ENCODE measurements around the gene LHPP.

LHPP gene

GRCh38 chr10:124647421-124648130 is 186.0 kb downstream of the LHPP start:
- Histone ChIP-seq H3F3A (ENCODE audit: insufficient read depth, low read length) (no peaks in the 10 kb centered on the region), H3K36me3 (ENCODE audit: insufficient read depth, low read length) (peaks cover 33% of the 10 kb centered on the region), H3K27ac (ENCODE audit: low read depth, low read length, poor library complexity, severe bottlenecking) (peak overlapping the region; percentile 45), H3K4me2 (ENCODE audit: low read length) (peak overlapping the region; percentile 37; the same call in 1 of the 2 replicates), H3K79me2 (ENCODE audit: insufficient read depth, low read length) (no peaks in the 10 kb centered on the region; the same call in 1 of the 2 replicates), H3K9me2 (ENCODE audit: low read depth, low read length) (no peaks in the 10 kb centered on the region), H4K20me1 (ENCODE audit: insufficient read depth, low read length) (no peaks in the 10 kb centered on the region), H3K27me3 (ENCODE audit: insufficient read depth, low read length) (no peaks in the 10 kb centered on the region), H3K9ac (ENCODE audit: low read length) (no peak overlapping the region), H3K9me3 (ENCODE audit: low read length) (no peaks in the 10 kb centered on the region), H2AFZ (ENCODE audit: low read length) (no peak overlapping the region), H3K4me3 (ENCODE audit: low read depth, low read length, poor library complexity, severe bottlenecking) (no peak overlapping the region), H3K4me1 (ENCODE audit: insufficient read depth, low read length, severe bottlenecking) (peaks cover 84% of the 10 kb centered on the region)
- no peak for TF ChIP-seq EZH2 (IDR thresholded peaks at IDR 0.05; ENCODE audit: borderline replicate concordance, low read length)
- TF ChIP-seq CTCF (IDR thresholded peaks at IDR 0.05; ENCODE audit: low read length), result peak; percentile 15; the same call in 1 of the 2 replicates

DNA sequence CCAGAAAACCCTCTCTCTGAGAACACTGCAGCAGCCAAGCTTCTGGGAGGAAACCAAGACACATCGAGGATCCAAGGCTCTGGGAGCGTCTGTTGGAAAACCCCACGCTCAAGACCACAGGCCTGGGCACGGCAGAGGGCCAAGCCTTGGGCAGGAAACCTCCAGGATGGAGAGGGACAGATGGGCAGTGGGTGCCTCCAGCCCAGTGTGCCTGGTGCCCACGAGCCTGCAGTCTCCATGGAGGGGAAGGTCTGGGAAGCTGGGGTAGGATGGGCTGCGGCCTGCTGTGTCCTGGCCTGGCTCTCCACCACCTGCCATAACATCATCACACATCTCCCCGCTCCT is 186.5 kb downstream of the LHPP start:
- Histone ChIP-seq H3K36me3 (ENCODE audit: insufficient read depth, low read length) (peaks cover 28% of the 10 kb centered on the region), H3K4me3 (ENCODE audit: low read depth, low read length, poor library complexity, severe bottlenecking) (no peak overlapping the region), H3K4me1 (ENCODE audit: insufficient read depth, low read length, severe bottlenecking) (peaks cover 84% of the 10 kb centered on the region)

DNA sequence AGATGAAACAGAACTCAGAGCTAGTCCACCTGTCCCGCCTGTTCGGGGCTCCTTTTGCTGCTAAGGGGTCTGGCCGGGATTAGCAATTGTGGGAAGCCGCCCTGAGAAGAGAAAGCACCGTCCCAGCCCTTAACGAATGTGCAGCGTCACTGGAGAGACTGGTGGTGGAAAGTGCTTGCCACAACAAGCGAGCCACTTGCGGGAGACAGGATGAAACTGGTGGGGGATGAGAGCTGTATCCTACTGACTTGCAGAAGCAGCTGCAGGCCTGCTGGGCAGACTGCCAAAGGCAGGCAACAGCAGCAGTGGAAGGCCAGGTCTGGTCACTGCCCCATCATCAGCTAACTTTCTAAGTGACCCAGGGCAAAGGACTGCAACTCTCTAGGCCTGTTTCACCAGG is 187.1 kb downstream of the LHPP start:
- Histone ChIP-seq H3K27ac (ENCODE audit: low read depth, low read length, poor library complexity, severe bottlenecking) (peak overlapping the region; percentile 45), H3K9me2 (ENCODE audit: low read depth, low read length) (no peaks in the 10 kb centered on the region), H3K36me3 (ENCODE audit: insufficient read depth, low read length) (peaks cover 24% of the 10 kb centered on the region; the same call in 1 of the 2 replicates), H4K20me1 (ENCODE audit: insufficient read depth, low read length) (no peaks in the 10 kb centered on the region), H3K4me2 (ENCODE audit: low read length) (no peak overlapping the region; the same call in 1 of the 2 replicates), H3F3A (ENCODE audit: insufficient read depth, low read length) (no peaks in the 10 kb centered on the region), H3K27me3 (ENCODE audit: insufficient read depth, low read length) (no peaks in the 10 kb centered on the region), H3K79me2 (ENCODE audit: insufficient read depth, low read length) (no peaks in the 10 kb centered on the region; the same call in 1 of the 2 replicates), H3K9me3 (ENCODE audit: low read length) (no peaks in the 10 kb centered on the region), H3K9ac (ENCODE audit: low read length) (no peak overlapping the region), H3K4me1 (ENCODE audit: insufficient read depth, low read length, severe bottlenecking) (peaks cover 79% of the 10 kb centered on the region), H2AFZ (ENCODE audit: low read length) (no peak overlapping the region), H3K4me3 (ENCODE audit: low read depth, low read length, poor library complexity, severe bottlenecking) (no peak overlapping the region)
- no peak for TF ChIP-seq EZH2 (IDR thresholded peaks at IDR 0.05; ENCODE audit: borderline replicate concordance, low read length)
- TF ChIP-seq CTCF (IDR thresholded peaks at IDR 0.05; ENCODE audit: low read length), result no peak

More for the DNA sequence above, 186.5 kb downstream of the LHPP start:
- H3K9ac ChIP-seq (ENCODE audit: low read length), result no peak overlapping the region
- peak overlapping the region; percentile 45 for H3K27ac ChIP-seq (ENCODE audit: low read depth, low read length, poor library complexity, severe bottlenecking)
- no peaks in the 10 kb centered on the region for H3K9me2 ChIP-seq (ENCODE audit: low read depth, low read length)
- H3K4me2 ChIP-seq (ENCODE audit: low read length), result peak overlapping the region; percentile 37; the same call in 1 of the 2 replicates
- H2AFZ ChIP-seq (ENCODE audit: low read length), result no peak overlapping the region
- TF ChIP-seq EZH2 (IDR thresholded peaks at IDR 0.05; ENCODE audit: borderline replicate concordance, low read length), result no peak
- TF ChIP-seq CTCF (IDR thresholded peaks at IDR 0.05; ENCODE audit: low read length), result no peak
- no peaks in the 10 kb centered on the region for H3K9me3 ChIP-seq (ENCODE audit: low read length)
- H3K27me3 ChIP-seq (ENCODE audit: insufficient read depth, low read length), result no peaks in the 10 kb centered on the region
- no peaks in the 10 kb centered on the region; the same call in 1 of the 2 replicates for H3K79me2 ChIP-seq (ENCODE audit: insufficient read depth, low read length)
- no peaks in the 10 kb centered on the region for H3F3A ChIP-seq (ENCODE audit: insufficient read depth, low read length)
- H4K20me1 ChIP-seq (ENCODE audit: insufficient read depth, low read length), result no peaks in the 10 kb centered on the region
